K562 (cell line): ENCODE data around the gene SLX4IP.

Experiments used
- CREB1 ChIP-seq, 2 experiments: sonication (generic) in 1 of 2; formaldehyde crosslinking in 1 of 2; IDR thresholded peaks; 2 replicates each; pipeline versions ENCODE4 v1.6.1 to v1.8.0; 2012 to 2022; ENCODE audit warnings: inconsistent platforms in 1 of 2, mild to moderate bottlenecking in 1 of 2, missing genetic modification reagents in 1 of 2, moderate library complexity in 1 of 2
- CTCF ChIP-seq, 3 experiments: IDR thresholded peaks in 2 of 3; conservative IDR thresholded peaks in 1 of 3; 2 replicates each; pipeline ENCODE4 v1.5.1; 2011 to 2012; ENCODE audit warnings: low read length in 3 of 3, mild to moderate bottlenecking in 3 of 3, control low read depth in 2 of 3, improper control_type of control experiment in 1 of 3, inconsistent platforms in 1 of 3, low read depth in 1 of 3, mixed read lengths in 1 of 3, moderate library complexity in 1 of 3; ENCODE audit not compliant: insufficient read depth in 2 of 3
- ELF4 ChIP-seq: fragments of 450-650 bp; formaldehyde crosslinking; IDR thresholded peaks from 2 replicates; pipeline ENCODE4 v1.4.0; 2022; ENCODE audit warnings: missing genetic modification characterization
- POLR2AphosphoS5 ChIP-seq: IDR thresholded peaks from 2 replicates; pipeline ENCODE4 v1.6.1; 2011; ENCODE audit warnings: mild to moderate bottlenecking, low read depth, low read length, moderate library complexity; ENCODE audit not compliant: control insufficient read depth, insufficient read depth
- SP1 ChIP-seq: sonication (generic); formaldehyde crosslinking; IDR thresholded peaks from 2 replicates; pipeline ENCODE4 v1.8.1; 2022; ENCODE audit warnings: mild to moderate bottlenecking, missing genetic modification reagents
- ZBTB7A ChIP-seq: IDR thresholded peaks from 2 replicates; pipeline ENCODE4 v1.6.1; 2011; ENCODE audit warnings: low read depth, mild to moderate bottlenecking, low read length, moderate library complexity, borderline replicate concordance; ENCODE audit not compliant: control insufficient read depth

- TF ChIP-seq SP1 (CRISPR knock-in tag), result no peak
- no peak for TF ChIP-seq CREB1 (IDR thresholded peaks at IDR 0.05)
- TF ChIP-seq CREB1 (CRISPR knock-in tag; IDR thresholded peaks at IDR 0.05), result no peak
- TF ChIP-seq ZBTB7A, result no peak
- no peak for TF ChIP-seq POLR2AphosphoS5
- no peak for TF ChIP-seq ELF4 (CRISPR knock-in tag)
- no peak for TF ChIP-seq CTCF (IDR thresholded peaks at IDR 0.05 in 2 of 3, conservative IDR thresholded peaks at IDR 0.05 in 1 of 3; ENCODE audit: insufficient read depth in 2 of 3, low read depth in 1 of 3, low read length in 3 of 3)
Measured at GRCh38 chr20:10521836-10522235, 86.7 kb downstream of the SLX4IP start.
